HG02840 (cell line): Measurements from ENCODE around the gene BCAS3.
"Not testable (repeated sequence)": the region's sequence is repeated elsewhere in the genome, so short reads cannot be mapped to it uniquely, and the experiment has no call there.

ENCODE experiments used
- ATAC-seq: cut with Tn5 transposase; IDR thresholded peaks from one replicate; pipeline ENCODE4 v1.9.1; 2021; ENCODE audit warnings: mild to moderate bottlenecking, moderate library complexity, moderate number of reproducible peaks; ENCODE audit not compliant: unreplicated experiment, low FRiP score

BCAS3 gene

GRCh38 chr17:60781880-60782412 is 104.3 kb downstream of the BCAS3 start:
- ATAC-seq: no peak

DNA sequence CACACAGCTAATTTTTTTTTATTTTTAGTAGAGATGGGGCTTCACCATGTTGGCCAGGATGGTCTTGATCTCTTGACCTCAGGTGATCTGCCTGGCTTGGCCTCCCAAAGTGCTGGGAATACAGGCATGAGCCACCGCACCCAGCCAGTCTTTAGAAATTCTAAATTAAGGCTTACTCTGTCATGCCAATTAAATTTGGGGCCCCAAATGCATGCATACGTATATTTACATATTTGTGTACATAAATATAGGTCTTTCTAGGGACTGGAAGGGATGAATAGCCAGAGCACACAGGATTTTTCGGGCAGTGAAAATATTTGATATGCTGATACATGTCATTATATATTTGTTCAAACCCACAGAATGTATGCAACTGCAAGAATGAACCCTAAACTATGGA is 105.1 kb downstream of the BCAS3 start:
- ATAC-seq: no peak

DNA sequence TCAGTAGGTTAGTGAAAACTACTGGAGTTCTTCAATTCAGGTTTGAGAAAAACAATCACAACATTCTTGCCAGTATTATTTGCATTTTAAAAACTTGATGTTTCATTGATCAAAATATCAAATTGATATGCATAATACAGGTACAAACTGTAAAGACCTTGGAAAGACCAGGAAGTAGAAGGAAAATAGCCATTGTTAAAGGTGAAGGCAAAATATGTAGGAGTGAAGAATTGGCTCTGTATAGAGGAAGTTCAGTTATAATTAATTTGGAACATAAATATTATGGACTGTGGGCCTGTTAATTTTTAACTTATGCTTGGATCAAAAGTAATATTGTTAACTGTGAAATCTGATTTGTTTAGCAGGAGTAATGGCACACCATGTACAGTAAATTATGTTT is 112.6 kb downstream of the BCAS3 start:
- ATAC-seq: no peak

GRCh38 chr17:60792250-60792898 is 114.7 kb downstream of the BCAS3 start:
- ATAC-seq: no peak

- no peak for ATAC-seq
Observed at GRCh38 chr17:60798576-60798975, 120.9 kb downstream of the BCAS3 start.

DNA sequence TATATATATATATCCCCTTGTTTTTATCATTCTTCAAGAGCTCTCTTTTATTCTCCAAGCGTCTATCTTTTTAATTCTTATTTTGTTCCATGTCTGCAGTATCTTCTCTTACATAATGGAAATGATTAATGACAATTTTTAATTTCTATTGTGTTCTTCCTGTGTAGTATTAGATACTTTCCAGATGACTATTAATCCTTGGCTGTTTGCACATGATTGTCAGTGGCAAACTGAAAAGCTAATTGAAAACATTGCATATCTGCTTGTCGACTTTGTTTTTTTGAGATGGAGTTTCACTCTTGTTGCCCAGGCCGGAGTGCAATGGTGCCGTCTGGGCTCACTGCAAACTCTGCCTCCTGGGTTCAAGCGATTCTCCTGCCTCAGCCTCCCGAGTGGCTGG is 124.7 kb downstream of the BCAS3 start:
- no peak for ATAC-seq

DNA sequence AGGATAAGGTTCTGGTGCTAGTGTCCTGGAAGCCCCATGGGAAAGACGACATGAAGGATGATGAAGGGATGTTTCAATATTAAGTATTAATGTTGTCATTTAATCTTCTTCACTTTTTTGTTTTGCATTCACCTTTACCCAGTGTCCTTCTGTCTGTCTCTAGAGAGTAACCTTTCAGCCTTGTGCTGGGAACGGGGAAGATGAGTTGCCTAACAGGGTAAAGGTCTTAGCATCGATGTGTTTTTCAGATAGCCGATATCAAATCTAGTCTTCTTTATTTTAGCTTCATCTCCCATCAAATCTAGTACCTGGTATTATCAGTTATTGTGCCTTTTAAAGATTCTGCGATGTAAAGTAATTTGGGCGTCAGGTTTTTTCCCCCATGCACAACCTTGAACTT is 125.4 kb downstream of the BCAS3 start:
- ATAC-seq: no peak

- ATAC-seq: no peak
Observed at GRCh38 chr17:60804831-60805230, 127.2 kb downstream of the BCAS3 start.

DNA sequence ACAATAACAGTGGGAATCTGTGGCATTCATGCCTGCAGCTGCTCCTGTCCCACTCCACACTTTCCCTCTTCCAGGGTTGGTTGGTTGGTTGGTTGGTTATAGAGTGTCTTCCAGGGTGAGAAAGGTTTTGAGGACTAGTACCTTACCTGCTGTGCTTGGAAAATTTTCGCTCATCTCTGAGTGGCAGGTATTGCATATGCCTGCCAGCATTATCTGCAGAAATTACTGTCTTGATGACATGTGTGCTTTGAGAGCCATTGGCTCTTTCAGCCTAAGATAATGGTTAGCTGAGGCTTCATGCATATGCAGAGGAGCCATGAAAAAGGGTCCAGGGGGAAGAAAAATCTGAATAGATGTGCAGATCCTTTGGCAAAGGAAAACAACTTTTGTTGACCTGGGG is 131.8 kb downstream of the BCAS3 start:
- no peak for ATAC-seq

- not testable (repeated sequence) for ATAC-seq
Observed at GRCh38 chr17:60814941-60815340, 137.3 kb downstream of the BCAS3 start.

GRCh38 chr17:60817192-60817591 is 139.5 kb downstream of the BCAS3 start:
- no peak for ATAC-seq

DNA sequence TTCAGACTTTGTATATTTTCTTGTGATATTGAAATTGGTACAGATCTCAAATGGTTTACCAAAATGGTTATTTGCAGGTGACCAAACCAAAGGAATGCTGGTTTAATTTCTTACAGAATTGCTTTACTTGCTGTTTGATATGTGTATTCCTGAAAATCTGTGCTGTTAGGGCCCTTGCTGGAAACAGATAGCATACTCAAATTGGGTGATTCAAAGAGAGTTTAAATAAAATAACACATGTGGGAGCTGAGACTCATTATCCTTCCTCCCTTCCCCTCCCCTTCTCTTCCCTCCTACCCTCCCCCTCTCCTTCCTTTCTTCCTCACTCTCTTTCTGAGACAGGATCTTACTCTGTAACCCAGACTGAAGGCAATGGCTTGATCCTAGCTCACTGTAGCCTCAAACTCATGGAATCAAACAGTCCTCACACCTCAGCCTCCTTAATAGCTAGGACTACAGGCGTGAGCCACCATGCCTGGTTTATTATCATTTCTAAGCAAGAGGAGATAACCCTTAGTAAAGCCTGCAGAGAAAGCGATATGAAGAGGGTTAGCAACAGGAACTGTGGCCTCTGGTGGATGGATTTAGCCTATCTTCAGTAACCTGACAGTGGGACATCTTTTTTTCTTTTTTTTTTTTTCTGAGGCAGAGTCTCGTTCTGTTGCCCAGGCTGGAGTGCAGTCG is 141.9 kb downstream of the BCAS3 start:
- no peak for ATAC-seq

- no peak for ATAC-seq
Observed at GRCh38 chr17:60823515-60823914, 145.9 kb downstream of the BCAS3 start.

DNA sequence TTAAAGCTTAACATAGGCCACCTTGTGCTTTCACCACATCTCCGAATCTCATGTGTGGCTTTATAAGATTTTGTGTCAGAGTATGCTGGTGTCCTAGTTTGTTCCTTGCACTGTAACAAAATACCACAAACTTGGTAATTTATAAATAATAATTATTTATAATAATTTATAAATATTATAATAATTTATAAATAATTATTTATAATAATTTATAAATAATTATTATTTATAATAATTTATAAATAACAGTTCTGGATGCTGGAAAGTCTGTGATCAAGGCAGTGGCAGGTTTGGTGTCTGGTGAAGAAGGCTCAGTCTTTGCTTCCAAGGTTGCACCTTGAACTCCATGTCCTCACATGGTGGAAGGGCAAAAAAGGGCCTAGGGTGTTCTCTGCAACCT is 147.7 kb downstream of the BCAS3 start:
- no peak for ATAC-seq

- no peak for ATAC-seq
Observed at GRCh38 chr17:60827943-60828342, 150.3 kb downstream of the BCAS3 start.

DNA sequence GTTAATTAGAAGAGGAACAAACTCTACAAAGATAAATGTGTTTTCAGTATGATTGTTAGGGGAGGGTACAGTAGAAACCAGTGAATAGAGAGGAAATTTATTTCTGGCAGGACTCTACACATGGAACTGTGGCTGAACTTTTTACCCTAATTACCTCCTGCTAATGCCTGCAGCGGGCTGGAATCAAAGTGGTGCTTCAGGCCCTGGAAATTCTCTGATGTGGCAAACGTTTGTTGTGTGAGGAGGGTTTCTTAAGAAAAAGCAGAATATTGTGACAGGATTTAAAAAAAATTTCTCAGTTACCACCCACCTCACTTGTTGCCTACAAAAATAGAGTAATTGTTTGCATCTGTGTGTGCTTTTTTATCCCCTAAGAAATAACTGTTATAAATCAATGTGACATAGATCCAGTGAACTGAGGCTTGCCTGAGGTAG is 154.5 kb downstream of the BCAS3 start:
- ATAC-seq: no peak

- ATAC-seq: no peak
Observed at GRCh38 chr17:60832631-60833030, 155.0 kb downstream of the BCAS3 start.

- no peak for ATAC-seq
Observed at GRCh38 chr17:60840456-60840855, 162.8 kb downstream of the BCAS3 start.

DNA sequence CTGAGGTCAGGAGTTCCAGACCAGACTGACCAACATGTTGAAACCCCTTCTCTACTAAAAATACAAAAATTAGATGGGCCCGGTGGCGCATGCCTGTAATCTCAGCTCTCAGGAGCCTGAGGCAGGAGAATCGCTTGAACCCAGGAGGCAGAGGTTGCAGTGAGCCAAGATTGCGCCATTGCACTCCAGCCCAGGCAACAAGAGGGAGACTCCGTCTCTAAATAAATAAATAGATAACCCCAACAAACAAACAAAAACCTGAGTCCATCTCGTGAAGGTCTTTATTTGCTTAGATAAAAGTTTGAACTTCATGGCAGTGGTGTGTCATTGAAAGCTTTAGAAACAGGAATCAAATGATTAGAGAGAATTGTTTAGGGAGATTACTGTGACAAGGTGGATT is 167.4 kb downstream of the BCAS3 start:
- no peak for ATAC-seq

- no peak for ATAC-seq
Observed at GRCh38 chr17:60846175-60846574, 168.5 kb downstream of the BCAS3 start.

DNA sequence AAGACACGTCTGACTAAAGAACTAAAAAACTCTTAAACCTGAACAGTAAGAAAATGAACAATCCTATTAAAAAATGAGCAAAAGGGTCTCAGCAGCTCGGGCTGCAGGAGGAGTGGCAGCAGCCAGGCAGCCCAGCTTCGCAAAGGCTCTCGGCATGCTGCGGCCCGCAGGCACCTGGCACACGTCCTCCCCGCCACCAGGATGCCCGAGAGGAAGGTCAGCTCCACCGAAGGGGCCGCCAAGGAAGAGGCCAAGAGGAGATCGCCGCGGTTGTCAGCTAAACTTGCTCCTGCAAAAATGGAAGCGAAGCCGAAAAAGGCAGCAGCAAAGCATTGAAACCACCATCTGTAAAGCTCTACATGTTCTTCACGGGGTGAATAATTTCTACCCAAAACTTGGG is 173.5 kb downstream of the BCAS3 start:
- no peak for ATAC-seq

GRCh38 chr17:60857556-60858080 is 180.0 kb downstream of the BCAS3 start:
- no peak for ATAC-seq
